Measurements from ENCODE around the gene ZNF362.

ZNF362 gene

GRCh38 chr1:33321178-33321577 is 64.9 kb downstream of the ZNF362 start:
- DNase-seq (ENCODE audit: low read depth): no peak
- no peak for TF ChIP-seq CTCF (conservative IDR thresholded peaks at IDR 0.05; ENCODE audit: low read length)
- H3K4me3 ChIP-seq (ENCODE audit: low read length): no peak overlapping the region

GRCh38 chr1:33322109-33322508 is 65.8 kb downstream of the ZNF362 start:
- no peak for DNase-seq (ENCODE audit: low read depth)
- TF ChIP-seq CTCF (conservative IDR thresholded peaks at IDR 0.05; ENCODE audit: low read length): no peak
- H3K4me3 ChIP-seq (ENCODE audit: low read length): no peak overlapping the region

- H3K4me3 ChIP-seq (ENCODE audit: low read length): no peak overlapping the region
- no peak for DNase-seq (ENCODE audit: low read depth)
- TF ChIP-seq CTCF (conservative IDR thresholded peaks at IDR 0.05; ENCODE audit: low read length): no peak
These were observed 66.7 kb downstream of the ZNF362 start for GRCh38 chr1:33322870-33323585.

- no peak for DNase-seq (ENCODE audit: low read depth)
- no peak overlapping the region for H3K4me3 ChIP-seq (ENCODE audit: low read length)
- TF ChIP-seq CTCF (conservative IDR thresholded peaks at IDR 0.05; ENCODE audit: low read length): no peak
These were observed 67.6 kb downstream of the ZNF362 start for GRCh38 chr1:33323663-33324477.

GRCh38 chr1:33324677-33325575 is 68.6 kb downstream of the ZNF362 start:
- TF ChIP-seq CTCF (conservative IDR thresholded peaks at IDR 0.05; ENCODE audit: low read length): no peak
- no peak overlapping the region for H3K4me3 ChIP-seq (ENCODE audit: low read length)

GRCh38 chr1:33326785-33327184 is 70.5 kb downstream of the ZNF362 start:
- no peak for DNase-seq (ENCODE audit: low read depth)
- no peak overlapping the region for H3K4me3 ChIP-seq (ENCODE audit: low read length)
- no peak for TF ChIP-seq CTCF (conservative IDR thresholded peaks at IDR 0.05; ENCODE audit: low read length)

More at GRCh38 chr1:33324677-33325575, 68.6 kb downstream of the ZNF362 start:
- no peak for DNase-seq (ENCODE audit: low read depth)

Data from AG10803 (cell line).